HCT116 (cell line): Measurements from ENCODE around the gene CSNK1E. TPM values are rescaled to one million over a fixed set of nuclear protein-coding genes. Genes with fewer than 3 reads are reported as not detected.

Source experiments
- ATAC-seq: fragments of 200-7000 bp; cut with Tn5 transposase; 2 replicates; pipeline ENCODE4 v1.9.1; 2020; ENCODE audit warnings: mild to moderate bottlenecking, moderate library complexity
- BruUV-seq: library from RNA; stranded (reverse); fragments of 400-500 nt; replicated peaks from 2 replicates; lab custom pipeline; 2021; lab: Mats Ljungman, UMichigan
- CTCF ChIA-PET: fragments of 300-600 bp; sonication (Branson Sonifier 250); formaldehyde crosslinking; loops from one replicate; lab custom pipeline; 2021; ENCODE audit warnings: antibody characterized with exemption; lab: Charles Lee
- POLR2A ChIA-PET: fragments of 300-600, 350-600 bp; sonication (Branson Sonifier 250); formaldehyde crosslinking; loops from one replicate; lab custom pipeline; 2021; ENCODE audit warnings: antibody characterized with exemption; lab: Charles Lee
- RAD21 ChIA-PET, 2 experiments: fragments of 300-600 bp; sonication (Branson Sonifier 250); formaldehyde crosslinking; loops; one replicate each; lab custom pipeline; 2023; ENCODE audit warnings: low total read pairs in 2 of 2; ENCODE audit not compliant: uncharacterized antibody in 2 of 2, unreplicated experiment in 2 of 2, low non-redundant PET in 1 of 2; lab: Charles Lee
- DNase-seq: peaks from one replicate; pipeline ENCODE4 v3.0.0-alpha.2; 2010; ENCODE audit warnings: low read depth, low spot score
- H2AFZ ChIP-seq: fragments of 200-600 bp; shearing (Covaris generic), sonication (generic); 2 replicates; pipeline ENCODE4 v1.6.1; 2017; ENCODE audit warnings: low read depth, mixed run types, mixed read lengths, antibody characterized with exemption, low read length; ENCODE audit not compliant: poor library complexity, severe bottlenecking
- H3K27ac ChIP-seq: 2 replicates; pipeline ENCODE4 v1.5.1; 2012; ENCODE audit warnings: low read depth, low read length
- H3K27me3 ChIP-seq: fragments of 200-600 bp; sonication (generic); 2 replicates; pipeline ENCODE4 v1.6.1; 2016; ENCODE audit warnings: mixed run types, low read length, mixed read lengths; ENCODE audit not compliant: insufficient read depth
- H3K36me3 ChIP-seq, 2 experiments: fragments of 200-500 bp in 1 of 2; fragments of 200-600 bp in 1 of 2; sonication (Bioruptor generic) in 1 of 2; sonication (generic) in 1 of 2; 2 replicates each; pipeline versions ENCODE4 v1.5.1 to v1.6.1; 2014 to 2016; ENCODE audit warnings: low read length in 2 of 2, inconsistent platforms in 1 of 2, mixed read lengths in 1 of 2, mixed run types in 1 of 2; ENCODE audit not compliant: insufficient read depth in 2 of 2, control insufficient read depth in 1 of 2
- H3K4me1 ChIP-seq, 2 experiments: fragments of 200-600 bp in 1 of 2; sonication (generic) in 1 of 2; 2 replicates each; pipeline versions ENCODE4 v1.5.1 to v1.6.1; 2012 to 2017; ENCODE audit warnings: low read length in 2 of 2, inconsistent platforms in 1 of 2, mild to moderate bottlenecking in 1 of 2, mixed read lengths in 1 of 2, mixed run types in 1 of 2, moderate library complexity in 1 of 2; ENCODE audit not compliant: insufficient read depth in 2 of 2, control insufficient read depth in 1 of 2
- H3K4me2 ChIP-seq: fragments of 200-600 bp; sonication (generic); 2 replicates; pipeline ENCODE4 v1.6.1; 2017; ENCODE audit warnings: mixed run types, low read length, mixed read lengths
- H3K4me3 ChIP-seq, 2 experiments: fragments of 200-600 bp in 1 of 2; sonication (generic) in 1 of 2; replicated peaks in 1 of 2; 2 replicates each; pipeline ENCODE4 v1.5.1; 2011 to 2016; ENCODE audit warnings: low read length in 2 of 2, control low read depth in 1 of 2, low read depth in 1 of 2, mild to moderate bottlenecking in 1 of 2, mixed read lengths in 1 of 2, mixed run types in 1 of 2
- H3K79me2 ChIP-seq: fragments of 200-600 bp; sonication (generic); 2 replicates; pipeline ENCODE4 v1.6.1; 2017; ENCODE audit warnings: mild to moderate bottlenecking, mixed run types, low read length, moderate library complexity, mixed read lengths; ENCODE audit not compliant: insufficient read depth
- H3K9ac ChIP-seq: fragments of 200-600 bp; sonication (generic); 2 replicates; pipeline ENCODE4 v1.6.1; 2016; ENCODE audit warnings: low read length, mixed read lengths
- H3K9me2 ChIP-seq: fragments of 200-600 bp; sonication (generic), shearing (Covaris generic); 2 replicates; pipeline ENCODE4 v1.6.1; 2017; ENCODE audit warnings: mixed run types, mild to moderate bottlenecking, moderate library complexity; ENCODE audit not compliant: insufficient read depth
- H3K9me3 ChIP-seq, 2 experiments: fragments of 200-500 bp in 1 of 2; fragments of 200-600 bp in 1 of 2; sonication (Bioruptor generic) in 1 of 2; sonication (generic) in 1 of 2; 2 replicates each; pipeline ENCODE4 v1.6.1; 2014 to 2017; ENCODE audit warnings: low read length in 2 of 2, mixed read lengths in 2 of 2, inconsistent platforms in 1 of 2, low read depth in 1 of 2, mild to moderate bottlenecking in 1 of 2, mixed run types in 1 of 2, moderate library complexity in 1 of 2; ENCODE audit not compliant: control insufficient read depth in 1 of 2, insufficient read depth in 1 of 2
- H4K20me1 ChIP-seq: fragments of 200-600 bp; sonication (generic), shearing (Covaris generic); 2 replicates; pipeline ENCODE4 v1.6.1; 2017; ENCODE audit warnings: mixed run types, mild to moderate bottlenecking, moderate library complexity; ENCODE audit not compliant: insufficient read depth
- ATF3 ChIP-seq: IDR thresholded peaks from 2 replicates; pipeline ENCODE4 v1.6.1; 2012
- CBX3 ChIP-seq: IDR thresholded peaks from 2 replicates; pipeline ENCODE4 v1.6.1; 2012; ENCODE audit warnings: low read depth
- CTCF ChIP-seq, 3 experiments: fragments of 200-600 bp in 1 of 3; sonication (generic) in 1 of 3; IDR thresholded peaks in 2 of 3; conservative IDR thresholded peaks in 1 of 3; 2 replicates each; pipeline ENCODE4 v1.5.1; 2012 to 2017; ENCODE audit warnings: low read depth in 2 of 3, low read length in 2 of 3, antibody characterized with exemption in 1 of 3, borderline replicate concordance in 1 of 3, control low read depth in 1 of 3, mild to moderate bottlenecking in 1 of 3, mixed read lengths in 1 of 3, mixed run types in 1 of 3, moderate library complexity in 1 of 3; ENCODE audit not compliant: insufficient read depth in 1 of 3
- EGR1 ChIP-seq: IDR thresholded peaks from 2 replicates; pipeline ENCODE4 v1.6.1; 2012; ENCODE audit warnings: low read depth
- ELF1 ChIP-seq: IDR thresholded peaks from 2 replicates; pipeline ENCODE4 v1.6.1; 2012; ENCODE audit warnings: low read depth, borderline replicate concordance
- EZH2 ChIP-seq: fragments of 200-600 bp; sonication (generic); IDR thresholded peaks from 2 replicates; pipeline ENCODE4 v1.6.1; 2017; ENCODE audit warnings: antibody characterized with exemption, mixed run types
- EZH2phosphoT487 ChIP-seq: fragments of 200-600 bp; IDR thresholded peaks from 2 replicates; pipeline ENCODE4 v1.6.1; 2018; ENCODE audit warnings: antibody characterized with exemption, borderline replicate concordance
- FOSL1 ChIP-seq: IDR thresholded peaks from 2 replicates; pipeline ENCODE4 v1.6.1; 2012; ENCODE audit warnings: low read depth
- POLR2A ChIP-seq: IDR thresholded peaks from 2 replicates; pipeline ENCODE4 v1.7.0; 2011; ENCODE audit warnings: borderline replicate concordance; ENCODE audit not compliant: insufficient read depth, insufficient read length; ENCODE audit errors: extremely low read depth
- POLR2AphosphoS5 ChIP-seq: IDR thresholded peaks from 2 replicates; pipeline ENCODE4 v1.6.1; 2011; ENCODE audit warnings: mild to moderate bottlenecking, low read depth, low read length, moderate library complexity
- RAD21 ChIP-seq: IDR thresholded peaks from 2 replicates; pipeline ENCODE4 v1.6.1; 2012; ENCODE audit warnings: low read depth, mild to moderate bottlenecking
- SP1 ChIP-seq: IDR thresholded peaks from 2 replicates; pipeline ENCODE4 v1.6.1; 2012; ENCODE audit warnings: low read depth
- SRF ChIP-seq: IDR thresholded peaks from 2 replicates; pipeline ENCODE4 v1.6.1; 2012; ENCODE audit warnings: low read depth
- TCF7L2 ChIP-seq: IDR thresholded peaks from 2 replicates; pipeline ENCODE4 v1.7.0; 2011; ENCODE audit warnings: borderline replicate concordance, inconsistent platforms; ENCODE audit not compliant: insufficient read depth, insufficient read length; ENCODE audit errors: extremely low read depth
- YY1 ChIP-seq: IDR thresholded peaks from 2 replicates; pipeline ENCODE4 v1.6.1; 2011; ENCODE audit warnings: low read length, low read depth, moderate library complexity, mild to moderate bottlenecking; ENCODE audit not compliant: insufficient replicate concordance; ENCODE audit errors: extremely low read depth
- ZFX ChIP-seq: fragments of 450-650 bp; IDR thresholded peaks from 2 replicates; pipeline ENCODE4 v1.6.1; 2017
- ZNF274 ChIP-seq: fragments of 200-500 bp; sonication (Bioruptor generic); IDR thresholded peaks from 2 replicates; pipeline ENCODE4 v1.6.1; 2014; ENCODE audit warnings: mild to moderate bottlenecking, low read depth, low read length, inconsistent platforms
- intact Hi-C: fragments of 100-400 bp; cut with micrococcal nuclease; formaldehyde crosslinking; loops from 2 replicates; pipeline ENCODE4 v1.10.0; 2022
- total RNA-seq: library from RNA; stranded (reverse); gene quantifications from one replicate; pipeline ENCODE4 v1.2.1, GENCODE V29; 2021; ENCODE audit not compliant: unreplicated experiment
- TF ChIP-seq, protein P1 (sequence below): IDR thresholded peaks from 2 replicates; pipeline ENCODE4 v1.6.1; 2012
- TF ChIP-seq, protein P2 (sequence below): IDR thresholded peaks from 2 replicates; pipeline ENCODE4 v1.6.1; 2012; ENCODE audit warnings: low read depth

Gene CSNK1E
- total RNA-seq, 1 experiment from 2014 or later, result 190 TPM

GRCh38 chr22:38300946-38301345, 16.3 kb downstream of the CSNK1E start (continued):
- TF ChIP-seq, protein P1, sequence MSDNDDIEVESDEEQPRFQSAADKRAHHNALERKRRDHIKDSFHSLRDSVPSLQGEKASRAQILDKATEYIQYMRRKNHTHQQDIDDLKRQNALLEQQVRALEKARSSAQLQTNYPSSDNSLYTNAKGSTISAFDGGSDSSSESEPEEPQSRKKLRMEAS, result no peak

DNA sequence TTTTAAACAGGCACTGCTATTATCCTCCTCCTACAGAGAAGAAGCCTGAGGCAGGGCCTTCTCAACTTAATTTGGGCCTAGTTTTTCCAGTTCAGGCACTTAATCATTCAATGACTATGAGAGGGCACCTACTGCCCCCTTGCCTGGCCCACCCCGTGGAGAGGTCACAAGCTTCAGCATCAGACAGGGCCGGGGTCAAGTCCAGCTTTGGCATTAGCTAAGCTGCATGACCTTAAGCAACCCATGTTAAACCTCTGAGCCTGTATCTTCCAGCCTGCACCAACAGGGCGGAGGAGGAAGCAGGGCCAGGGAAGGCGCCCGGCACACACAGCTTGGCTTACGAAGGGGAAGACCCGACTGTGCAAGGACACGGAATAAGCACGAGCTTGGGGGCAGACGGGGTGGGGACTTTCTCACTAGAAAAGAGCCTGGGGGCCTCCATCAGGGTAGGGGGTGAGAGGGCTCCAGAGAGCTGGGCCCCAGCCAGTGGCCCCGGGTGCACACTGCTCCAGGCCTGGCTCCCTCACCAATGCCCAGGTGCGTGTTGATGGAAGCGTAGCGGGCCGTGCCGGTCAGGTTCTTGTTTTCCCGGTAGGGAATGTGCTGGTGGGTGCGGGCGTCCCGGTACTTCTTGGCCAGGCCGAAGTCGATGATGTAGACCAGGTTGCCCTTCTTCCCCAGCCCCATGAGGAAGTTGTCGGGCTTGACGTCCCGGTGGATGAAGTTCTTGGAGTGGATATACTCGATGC, 16.9 kb downstream of the CSNK1E start:
- intact Hi-C loops, result no loop called here
- ChIA-PET POLR2A (no interaction called here), CTCF (no interaction called here), RAD21 (no interaction called here)
- peaks cover 88% of the 10 kb centered on the region for H3K79me2 ChIP-seq
- TF ChIP-seq EZH2phosphoT487, result no peak
- no peak for TF ChIP-seq ZNF274
- TF ChIP-seq POLR2AphosphoS5, result no peak
- no peak for TF ChIP-seq EGR1
- TF ChIP-seq ELF1, result no peak
- TF ChIP-seq, protein P2, sequence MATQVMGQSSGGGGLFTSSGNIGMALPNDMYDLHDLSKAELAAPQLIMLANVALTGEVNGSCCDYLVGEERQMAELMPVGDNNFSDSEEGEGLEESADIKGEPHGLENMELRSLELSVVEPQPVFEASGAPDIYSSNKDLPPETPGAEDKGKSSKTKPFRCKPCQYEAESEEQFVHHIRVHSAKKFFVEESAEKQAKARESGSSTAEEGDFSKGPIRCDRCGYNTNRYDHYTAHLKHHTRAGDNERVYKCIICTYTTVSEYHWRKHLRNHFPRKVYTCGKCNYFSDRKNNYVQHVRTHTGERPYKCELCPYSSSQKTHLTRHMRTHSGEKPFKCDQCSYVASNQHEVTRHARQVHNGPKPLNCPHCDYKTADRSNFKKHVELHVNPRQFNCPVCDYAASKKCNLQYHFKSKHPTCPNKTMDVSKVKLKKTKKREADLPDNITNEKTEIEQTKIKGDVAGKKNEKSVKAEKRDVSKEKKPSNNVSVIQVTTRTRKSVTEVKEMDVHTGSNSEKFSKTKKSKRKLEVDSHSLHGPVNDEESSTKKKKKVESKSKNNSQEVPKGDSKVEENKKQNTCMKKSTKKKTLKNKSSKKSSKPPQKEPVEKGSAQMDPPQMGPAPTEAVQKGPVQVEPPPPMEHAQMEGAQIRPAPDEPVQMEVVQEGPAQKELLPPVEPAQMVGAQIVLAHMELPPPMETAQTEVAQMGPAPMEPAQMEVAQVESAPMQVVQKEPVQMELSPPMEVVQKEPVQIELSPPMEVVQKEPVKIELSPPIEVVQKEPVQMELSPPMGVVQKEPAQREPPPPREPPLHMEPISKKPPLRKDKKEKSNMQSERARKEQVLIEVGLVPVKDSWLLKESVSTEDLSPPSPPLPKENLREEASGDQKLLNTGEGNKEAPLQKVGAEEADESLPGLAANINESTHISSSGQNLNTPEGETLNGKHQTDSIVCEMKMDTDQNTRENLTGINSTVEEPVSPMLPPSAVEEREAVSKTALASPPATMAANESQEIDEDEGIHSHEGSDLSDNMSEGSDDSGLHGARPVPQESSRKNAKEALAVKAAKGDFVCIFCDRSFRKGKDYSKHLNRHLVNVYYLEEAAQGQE, result no peak
- TF ChIP-seq FOSL1, result no peak
- TF ChIP-seq SRF, result no peak
- no peak for TF ChIP-seq ATF3
- no peak for TF ChIP-seq CBX3
- no peak for TF ChIP-seq CTCF (IDR thresholded peaks at IDR 0.05 in 2 of 3, conservative IDR thresholded peaks at IDR 0.05 in 1 of 3; ENCODE audit: borderline replicate concordance in 1 of 3, insufficient read depth in 1 of 3, low read depth in 2 of 3, low read length in 2 of 3)
- no peak for TF ChIP-seq RAD21
- TF ChIP-seq EZH2, result no peak
- no peak for TF ChIP-seq TCF7L2
- TF ChIP-seq YY1, result no peak
- TF ChIP-seq ZFX, result no peak
- TF ChIP-seq SP1, result no peak
- no peak for TF ChIP-seq POLR2A
- H3K4me3 ChIP-seq, result no peak overlapping the region
- no peaks in the 10 kb centered on the region for H3K9me3 ChIP-seq
- no peak overlapping the region for H3K4me2 ChIP-seq
- DNase-seq (no peak), ATAC-seq (no peak)
- H3K9ac ChIP-seq, result no peak overlapping the region
- H3K36me3 ChIP-seq, result peaks cover 63 to 89% of the 10 kb centered on the region in 2 experiments
- peak overlapping the region; percentile 10; the same call in 1 of the 2 replicates for H3K27ac ChIP-seq
- no peaks in the 10 kb centered on the region for H3K27me3 ChIP-seq
- H3K4me1 ChIP-seq, result peaks cover 0 to 11% of the 10 kb centered on the region in 2 experiments; a peak in 1 of 4 replicates
- no TSS peak for BruUV-seq
- H3K9me2 ChIP-seq, result no peaks in the 10 kb centered on the region
- H2AFZ ChIP-seq, result no peak overlapping the region
- peaks cover 10% of the 10 kb centered on the region; the same call in 1 of the 2 replicates for H4K20me1 ChIP-seq
